GM18873 (cell line): ENCODE results near the gene DSCAML1.
"Not testable (repeated sequence)": the region's sequence is repeated elsewhere in the genome, so short reads cannot be mapped to it uniquely, and the experiment has no call there.

Experiments used
- ATAC-seq: cut with Tn5 transposase; IDR thresholded peaks from one replicate; pipeline ENCODE4 v1.9.1; 2021; ENCODE audit warnings: mild to moderate bottlenecking, moderate library complexity, moderate number of reproducible peaks; ENCODE audit not compliant: unreplicated experiment, low FRiP score

Gene DSCAML1

GRCh38 chr11:117820071-117820470 is 23.1 kb upstream of the DSCAML1 start:
- no peak for ATAC-seq

- ATAC-seq, result no peak
These were observed 22.4 kb upstream of the DSCAML1 start for GRCh38 chr11:117819096-117820040.

GRCh38 chr11:117818041-117818873 is 21.2 kb upstream of the DSCAML1 start:
- ATAC-seq, result peak; percentile 14

- ATAC-seq, result peak; percentile 27
These were observed 20.5 kb upstream of the DSCAML1 start for GRCh38 chr11:117817368-117818040.

- ATAC-seq, result no peak
These were observed 19.9 kb upstream of the DSCAML1 start for GRCh38 chr11:117816846-117817367.

GRCh38 chr11:117816151-117816741 is 19.2 kb upstream of the DSCAML1 start:
- ATAC-seq, result no peak

GRCh38 chr11:117815262-117815803 is 18.3 kb upstream of the DSCAML1 start:
- peak; percentile 61 for ATAC-seq

GRCh38 chr11:117814766-117815261 is 17.8 kb upstream of the DSCAML1 start:
- ATAC-seq, result peak; percentile 35

GRCh38 chr11:117814204-117814765 is 17.3 kb upstream of the DSCAML1 start:
- peak; percentile 0 for ATAC-seq

- ATAC-seq, result not testable (repeated sequence)
These were observed 13.0 kb upstream of the DSCAML1 start for GRCh38 chr11:117810056-117810451.

GRCh38 chr11:117809236-117810055 is 12.4 kb upstream of the DSCAML1 start:
- ATAC-seq, result no peak

- ATAC-seq, result no peak
These were observed 11.8 kb upstream of the DSCAML1 start for GRCh38 chr11:117808784-117809183.

- ATAC-seq, result no peak
These were observed 10.7 kb upstream of the DSCAML1 start for GRCh38 chr11:117807482-117808327.

GRCh38 chr11:117806846-117807245 is 9.8 kb upstream of the DSCAML1 start:
- ATAC-seq, result no peak

GRCh38 chr11:117805045-117805444 is 8.0 kb upstream of the DSCAML1 start:
- ATAC-seq, result no peak

- no peak for ATAC-seq
These were observed 6.9 kb upstream of the DSCAML1 start for GRCh38 chr11:117803896-117804295.

GRCh38 chr11:117799634-117800033 is 2.6 kb upstream of the DSCAML1 start:
- no peak for ATAC-seq

GRCh38 chr11:117796456-117796871 is 552 bp downstream of the DSCAML1 start:
- ATAC-seq, result no peak
